ENCODE measurements around the gene PTBP1. TPM values are rescaled to one million over a fixed set of nuclear protein-coding genes. Genes with fewer than 3 reads are reported as not detected.

Gene PTBP1
- polyA plus RNA-seq, 1 donor from 2014 or later: 27.3 TPM

DNA sequence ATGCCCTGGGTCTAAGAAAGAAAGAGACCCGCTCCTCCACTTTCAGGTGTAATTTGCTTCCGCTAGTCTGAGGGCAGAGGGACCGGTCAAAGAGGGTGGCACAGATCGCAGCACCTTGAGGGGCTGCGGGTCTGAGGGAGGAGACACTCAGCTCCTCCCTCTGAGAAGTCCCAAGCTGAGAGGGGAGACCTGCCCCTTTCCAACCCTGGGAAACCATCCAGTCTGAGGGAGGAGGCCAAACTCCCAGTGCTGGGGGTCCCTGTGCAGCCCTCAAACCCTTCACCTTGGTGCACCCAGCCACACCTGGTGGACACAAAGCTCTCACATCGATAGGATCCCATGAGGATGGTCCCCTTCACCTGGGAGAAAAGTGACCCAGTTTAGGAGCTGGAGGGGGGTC, 33.4 kb upstream of the PTBP1 start:
- H3F3A ChIP-seq (ENCODE audit: insufficient read depth, low read length, poor library complexity, severe bottlenecking): no peaks in the 10 kb centered on the region
- TF ChIP-seq CTCF (IDR thresholded peaks at IDR 0.05; ENCODE audit: poor library complexity, severe bottlenecking): no peak
- H3K36me3 ChIP-seq (ENCODE audit: insufficient read depth, low read length): no peaks in the 10 kb centered on the region
- no peak overlapping the region for H3K4me2 ChIP-seq (ENCODE audit: low read length)
- H3K79me2 ChIP-seq (replicated peaks; ENCODE audit: insufficient read depth, low read length): no peaks in the 10 kb centered on the region
- no peak overlapping the region for H3K27ac ChIP-seq (ENCODE audit: low read length)
- H3K9me2 ChIP-seq (ENCODE audit: insufficient read depth, low read length): no peaks in the 10 kb centered on the region
- no peaks in the 10 kb centered on the region for H3K27me3 ChIP-seq (ENCODE audit: insufficient read depth, low read depth, low read length)
- H3K9ac ChIP-seq (ENCODE audit: low read length): no peak overlapping the region
- no peaks in the 10 kb centered on the region for H3K9me3 ChIP-seq (ENCODE audit: low read length)
- no peak overlapping the region for H3K4me3 ChIP-seq (ENCODE audit: low read length)
- H2AFZ ChIP-seq (ENCODE audit: low read depth, low read length): no peak overlapping the region
- H4K20me1 ChIP-seq (ENCODE audit: insufficient read depth): no peaks in the 10 kb centered on the region

DNA sequence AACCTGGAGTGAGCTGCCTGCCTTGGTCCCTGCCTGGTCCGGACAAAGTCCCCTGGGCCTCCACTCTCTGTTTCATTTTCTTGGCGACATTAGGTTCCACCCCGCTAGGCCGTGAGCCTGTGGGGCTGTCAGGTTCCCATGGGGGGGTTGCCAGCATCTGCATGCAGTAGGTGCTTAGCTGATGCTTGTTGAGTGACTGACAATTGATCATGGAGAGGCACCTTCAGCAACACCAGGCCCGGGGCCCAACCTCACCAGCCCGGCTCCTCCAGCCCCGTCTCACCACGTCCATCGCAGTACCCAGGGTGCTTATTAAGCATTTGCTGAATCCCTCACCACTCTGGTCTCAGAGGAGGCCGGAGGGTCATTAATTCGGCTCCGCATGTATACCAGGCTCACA, 33.0 kb upstream of the PTBP1 start:
- Histone ChIP-seq H3K79me2 (replicated peaks; ENCODE audit: insufficient read depth, low read length) (no peaks in the 10 kb centered on the region), H3K9ac (ENCODE audit: low read length) (no peak overlapping the region), H3K9me3 (ENCODE audit: low read length) (no peaks in the 10 kb centered on the region), H3K9me2 (ENCODE audit: insufficient read depth, low read length) (no peaks in the 10 kb centered on the region), H4K20me1 (ENCODE audit: insufficient read depth) (no peaks in the 10 kb centered on the region), H3K4me3 (ENCODE audit: low read length) (no peak overlapping the region), H3K4me2 (ENCODE audit: low read length) (no peak overlapping the region), H2AFZ (ENCODE audit: low read depth, low read length) (no peak overlapping the region), H3K36me3 (ENCODE audit: insufficient read depth, low read length) (no peaks in the 10 kb centered on the region), H3K27me3 (ENCODE audit: insufficient read depth, low read depth, low read length) (no peaks in the 10 kb centered on the region), H3K27ac (ENCODE audit: low read length) (no peak overlapping the region), H3F3A (ENCODE audit: insufficient read depth, low read length, poor library complexity, severe bottlenecking) (no peaks in the 10 kb centered on the region)
- no peak for TF ChIP-seq REST (IDR thresholded peaks at IDR 0.05; ENCODE audit: borderline replicate concordance)
- no peak for TF ChIP-seq POLR2AphosphoS5 (IDR thresholded peaks at IDR 0.05)
- TF ChIP-seq EP300 (conservative IDR thresholded peaks at IDR 0.05; ENCODE audit: poor library complexity, severe bottlenecking): no peak
- TF ChIP-seq SMC3 (conservative IDR thresholded peaks at IDR 0.05; ENCODE audit: poor library complexity): no peak
- no peak for TF ChIP-seq EZH2 (IDR thresholded peaks at IDR 0.05; ENCODE audit: borderline replicate concordance, insufficient read depth, low read length, poor library complexity, severe bottlenecking)
- TF ChIP-seq MXI1 (conservative IDR thresholded peaks at IDR 0.05; ENCODE audit: poor library complexity, severe bottlenecking): no peak
- no peak for TF ChIP-seq CTCF (IDR thresholded peaks at IDR 0.05; ENCODE audit: poor library complexity, severe bottlenecking)
- TF ChIP-seq TAF1 (IDR thresholded peaks at IDR 0.05; ENCODE audit: low read depth): no peak
- no peak for TF ChIP-seq RAD21 (conservative IDR thresholded peaks at IDR 0.05)
